ENCODE measurements around the gene RCBTB1. TPM values are rescaled to one million over a fixed set of nuclear protein-coding genes. Genes with fewer than 3 reads are reported as not detected.
"Not testable (repeated sequence)": the region's sequence is repeated elsewhere in the genome, so short reads cannot be mapped to it uniquely, and the experiment has no call there.

The RCBTB1 gene
- total RNA-seq, 1 donor from 2014 or later, result 54.2 TPM

GRCh38 chr13:49566461-49566860 lies 18.9 kb downstream of the RCBTB1 start:
- no peak overlapping the region for H2AFZ ChIP-seq (replicated peaks)
- H3K9me3 ChIP-seq (ENCODE audit: low read depth), result no peaks in the 10 kb centered on the region
- no peak overlapping the region for H3K9ac ChIP-seq
- DNase-seq (ENCODE audit: low spot score), result no peak
- H3K36me3 Mint-ChIP-seq, result peaks cover 24% of the 10 kb centered on the region
- no peaks in the 10 kb centered on the region for H3F3A ChIP-seq (ENCODE audit: low read depth)
- H3K4me3 Mint-ChIP-seq, result no peak overlapping the region
- H3K79me2 ChIP-seq (ENCODE audit: low read depth), result no peaks in the 10 kb centered on the region
- H3K4me3 ChIP-seq, result no peak overlapping the region
- H3K9me3 Mint-ChIP-seq, result peaks cover 9% of the 10 kb centered on the region
- H3K27ac Mint-ChIP-seq, result no peak overlapping the region
- H3K36me3 ChIP-seq, result no peaks in the 10 kb centered on the region
- no peaks in the 10 kb centered on the region for H3K4me1 Mint-ChIP-seq
- TF ChIP-seq EZH2phosphoT487 (IDR thresholded peaks at IDR 0.05) (no peak), CTCF (IDR thresholded peaks at IDR 0.05) (no peak), EZH2 (IDR thresholded peaks at IDR 0.05) (no peak)
- no peaks in the 10 kb centered on the region for H4K20me1 ChIP-seq (ENCODE audit: low read depth)
- no peaks in the 10 kb centered on the region for H3K4me1 ChIP-seq
- H3K27me3 ChIP-seq, result no peaks in the 10 kb centered on the region
- H3K27ac ChIP-seq, result no peak overlapping the region
- no peak overlapping the region for H3K4me2 ChIP-seq
- peaks cover 3% of the 10 kb centered on the region for H3K27me3 Mint-ChIP-seq (ENCODE audit: insufficient read depth, low read depth)

- not testable (repeated sequence) for H4K20me1 ChIP-seq (ENCODE audit: low read depth); H3K4me1 ChIP-seq; H3K9me3 ChIP-seq (ENCODE audit: low read depth); H3F3A ChIP-seq (ENCODE audit: low read depth); H3K36me3 ChIP-seq; H2AFZ ChIP-seq (replicated peaks); DNase-seq (ENCODE audit: low spot score); H3K27me3 Mint-ChIP-seq (ENCODE audit: insufficient read depth, low read depth); H3K27ac ChIP-seq; H3K79me2 ChIP-seq (ENCODE audit: low read depth); H3K4me1 Mint-ChIP-seq; H3K27ac Mint-ChIP-seq; H3K27me3 ChIP-seq; H3K4me3 Mint-ChIP-seq; H3K4me2 ChIP-seq; H3K9me3 Mint-ChIP-seq; H3K9ac ChIP-seq; H3K4me3 ChIP-seq
- H3K36me3 Mint-ChIP-seq, result peaks cover 26% of the 10 kb centered on the region
These were observed 19.9 kb downstream of the RCBTB1 start for GRCh38 chr13:49565461-49565860.

GRCh38 chr13:49563516-49563915 lies 21.8 kb downstream of the RCBTB1 start:
- Histone ChIP-seq H3K9me3 (ENCODE audit: low read depth) (no peaks in the 10 kb centered on the region), H3K4me3 (no peak overlapping the region), H3F3A (ENCODE audit: low read depth) (no peaks in the 10 kb centered on the region), H3K9ac (no peak overlapping the region), H4K20me1 (ENCODE audit: low read depth) (no peaks in the 10 kb centered on the region), H3K4me2 (no peak overlapping the region), H3K36me3 (peaks cover 6% of the 10 kb centered on the region), H3K27me3 (no peaks in the 10 kb centered on the region), H3K4me1 (no peaks in the 10 kb centered on the region), H3K27ac (no peak overlapping the region), H2AFZ (replicated peaks) (no peak overlapping the region), H3K79me2 (ENCODE audit: low read depth) (no peaks in the 10 kb centered on the region)
- no peak overlapping the region for H3K4me3 Mint-ChIP-seq
- peaks cover 38% of the 10 kb centered on the region for H3K36me3 Mint-ChIP-seq
- H3K27ac Mint-ChIP-seq, result no peak overlapping the region
- TF ChIP-seq EZH2 (IDR thresholded peaks at IDR 0.05) (no peak), CTCF (IDR thresholded peaks at IDR 0.05) (no peak), EZH2phosphoT487 (IDR thresholded peaks at IDR 0.05) (no peak)
- H3K27me3 Mint-ChIP-seq (ENCODE audit: insufficient read depth, low read depth), result peaks cover 3% of the 10 kb centered on the region
- no peak for DNase-seq (ENCODE audit: low spot score)
- H3K4me1 Mint-ChIP-seq, result no peaks in the 10 kb centered on the region
- peaks cover 11% of the 10 kb centered on the region for H3K9me3 Mint-ChIP-seq

- Histone ChIP-seq H2AFZ (replicated peaks) (no peak overlapping the region), H3K36me3 (peaks cover 6% of the 10 kb centered on the region), H3K27me3 (no peaks in the 10 kb centered on the region), H3K9me3 (ENCODE audit: low read depth) (no peaks in the 10 kb centered on the region), H3K9ac (no peak overlapping the region), H3K27ac (no peak overlapping the region), H3K79me2 (ENCODE audit: low read depth) (no peaks in the 10 kb centered on the region), H4K20me1 (ENCODE audit: low read depth) (no peaks in the 10 kb centered on the region), H3K4me2 (no peak overlapping the region), H3K4me1 (no peaks in the 10 kb centered on the region), H3F3A (ENCODE audit: low read depth) (no peaks in the 10 kb centered on the region), H3K4me3 (no peak overlapping the region)
- Mint-ChIP-seq H3K36me3 (peaks cover 25% of the 10 kb centered on the region), H3K27ac (no peak overlapping the region), H3K9me3 (peaks cover 8% of the 10 kb centered on the region), H3K27me3 (ENCODE audit: insufficient read depth, low read depth) (peaks cover 3% of the 10 kb centered on the region), H3K4me3 (no peak overlapping the region), H3K4me1 (no peaks in the 10 kb centered on the region)
- no peak for TF ChIP-seq CTCF (IDR thresholded peaks at IDR 0.05)
- no peak for TF ChIP-seq EZH2 (IDR thresholded peaks at IDR 0.05)
- TF ChIP-seq EZH2phosphoT487 (IDR thresholded peaks at IDR 0.05), result no peak
- DNase-seq (ENCODE audit: low spot score), result no peak
These were observed 24.3 kb downstream of the RCBTB1 start for GRCh38 chr13:49561062-49561410.

Data from neural progenitor cell (in vitro differentiated cells).